Measurements from ENCODE around the gene TSPAN15. TPM values are rescaled to one million over a fixed set of nuclear protein-coding genes. Genes with fewer than 3 reads are reported as not detected.

The TSPAN15 gene
- total RNA-seq, 2 experiments from 2014 or later: 2.4 to 3.1 TPM

- no peaks in the 10 kb centered on the region for H3K36me3 ChIP-seq (ENCODE audit: insufficient read depth, low read length)
- ChIA-PET CTCF (ENCODE audit: unreplicated experiment) (no interaction called here), POLR2A (no interaction called here)
- no peaks in the 10 kb centered on the region for H3K9me2 ChIP-seq (ENCODE audit: insufficient read depth, low read length)
- no peak for DNase-seq (ENCODE audit: low spot score)
- no peaks in the 10 kb centered on the region for H3K79me2 ChIP-seq (ENCODE audit: insufficient read depth, low read depth, low read length)
- no peaks in the 10 kb centered on the region for H3K4me1 ChIP-seq (ENCODE audit: insufficient read depth, low read length, poor library complexity, severe bottlenecking)
- TF ChIP-seq, protein P1, sequence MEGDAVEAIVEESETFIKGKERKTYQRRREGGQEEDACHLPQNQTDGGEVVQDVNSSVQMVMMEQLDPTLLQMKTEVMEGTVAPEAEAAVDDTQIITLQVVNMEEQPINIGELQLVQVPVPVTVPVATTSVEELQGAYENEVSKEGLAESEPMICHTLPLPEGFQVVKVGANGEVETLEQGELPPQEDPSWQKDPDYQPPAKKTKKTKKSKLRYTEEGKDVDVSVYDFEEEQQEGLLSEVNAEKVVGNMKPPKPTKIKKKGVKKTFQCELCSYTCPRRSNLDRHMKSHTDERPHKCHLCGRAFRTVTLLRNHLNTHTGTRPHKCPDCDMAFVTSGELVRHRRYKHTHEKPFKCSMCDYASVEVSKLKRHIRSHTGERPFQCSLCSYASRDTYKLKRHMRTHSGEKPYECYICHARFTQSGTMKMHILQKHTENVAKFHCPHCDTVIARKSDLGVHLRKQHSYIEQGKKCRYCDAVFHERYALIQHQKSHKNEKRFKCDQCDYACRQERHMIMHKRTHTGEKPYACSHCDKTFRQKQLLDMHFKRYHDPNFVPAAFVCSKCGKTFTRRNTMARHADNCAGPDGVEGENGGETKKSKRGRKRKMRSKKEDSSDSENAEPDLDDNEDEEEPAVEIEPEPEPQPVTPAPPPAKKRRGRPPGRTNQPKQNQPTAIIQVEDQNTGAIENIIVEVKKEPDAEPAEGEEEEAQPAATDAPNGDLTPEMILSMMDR (conservative IDR thresholded peaks at IDR 0.05; ENCODE audit: low read length): no peak
- no peak for TF ChIP-seq EZH2phosphoT487 (IDR thresholded peaks at IDR 0.05; ENCODE audit: borderline replicate concordance, low read depth, low read length)
- H3K9me3 ChIP-seq (ENCODE audit: low read length): no peaks in the 10 kb centered on the region
- no peak overlapping the region for H3K4me2 ChIP-seq (ENCODE audit: low read length)
- H3K27ac ChIP-seq (ENCODE audit: low read depth, low read length, poor library complexity, severe bottlenecking): no peak overlapping the region
- intact Hi-C loops (cut with micrococcal nuclease; ENCODE audit: unreplicated experiment): no loop called here
- BruUV-seq (replicated peaks): no TSS peak
- no peak overlapping the region for H3K4me3 ChIP-seq (ENCODE audit: low read depth, low read length, poor library complexity, severe bottlenecking)
- H2AFZ ChIP-seq (ENCODE audit: low read length): no peak overlapping the region
- no peaks in the 10 kb centered on the region for H4K20me1 ChIP-seq (ENCODE audit: insufficient read depth, low read length)
Measured at GRCh38 chr10:69474742-69475432, 23.6 kb downstream of the TSPAN15 start.

GRCh38 chr10:69475433-69475830, 24.2 kb downstream of the TSPAN15 start:
- no peak overlapping the region for H3K4me2 ChIP-seq (ENCODE audit: low read length)
- DNase-seq (ENCODE audit: low spot score): no peak
- CTCF ChIA-PET (ENCODE audit: unreplicated experiment): no interaction called here
- TF ChIP-seq, protein P1 (conservative IDR thresholded peaks at IDR 0.05; ENCODE audit: low read length): no peak
- TF ChIP-seq EZH2phosphoT487 (IDR thresholded peaks at IDR 0.05; ENCODE audit: borderline replicate concordance, low read depth, low read length): no peak
- no peaks in the 10 kb centered on the region for H3K4me1 ChIP-seq (ENCODE audit: insufficient read depth, low read length, poor library complexity, severe bottlenecking)
- H3K4me3 ChIP-seq (ENCODE audit: low read depth, low read length, poor library complexity, severe bottlenecking): no peak overlapping the region
- H3K79me2 ChIP-seq (ENCODE audit: insufficient read depth, low read depth, low read length): no peaks in the 10 kb centered on the region
- intact Hi-C loops (cut with micrococcal nuclease; ENCODE audit: unreplicated experiment): no loop called here
- H4K20me1 ChIP-seq (ENCODE audit: insufficient read depth, low read length): no peaks in the 10 kb centered on the region
- no TSS peak for BruUV-seq (replicated peaks)
- H3K27ac ChIP-seq (ENCODE audit: low read depth, low read length, poor library complexity, severe bottlenecking): no peak overlapping the region
- no peaks in the 10 kb centered on the region for H3K9me2 ChIP-seq (ENCODE audit: insufficient read depth, low read length)
- POLR2A ChIA-PET: no interaction called here
- H3K9me3 ChIP-seq (ENCODE audit: low read length): no peaks in the 10 kb centered on the region
- H2AFZ ChIP-seq (ENCODE audit: low read length): no peak overlapping the region
- H3K36me3 ChIP-seq (ENCODE audit: insufficient read depth, low read length): no peaks in the 10 kb centered on the region

GRCh38 chr10:69477968-69478597, 26.8 kb downstream of the TSPAN15 start:
- Histone ChIP-seq H3K9me2 (ENCODE audit: insufficient read depth, low read length) (no peaks in the 10 kb centered on the region), H3K79me2 (ENCODE audit: insufficient read depth, low read depth, low read length) (no peaks in the 10 kb centered on the region), H3K36me3 (ENCODE audit: insufficient read depth, low read length) (no peaks in the 10 kb centered on the region), H3K4me2 (ENCODE audit: low read length) (no peak overlapping the region), H3K4me1 (ENCODE audit: insufficient read depth, low read length, poor library complexity, severe bottlenecking) (peaks cover 8% of the 10 kb centered on the region), H2AFZ (ENCODE audit: low read length) (no peak overlapping the region), H4K20me1 (ENCODE audit: insufficient read depth, low read length) (no peaks in the 10 kb centered on the region), H3K9me3 (ENCODE audit: low read length) (no peaks in the 10 kb centered on the region), H3K4me3 (ENCODE audit: low read depth, low read length, poor library complexity, severe bottlenecking) (no peak overlapping the region), H3K27ac (ENCODE audit: low read depth, low read length, poor library complexity, severe bottlenecking) (no peak overlapping the region)
- intact Hi-C loops (cut with micrococcal nuclease; ENCODE audit: unreplicated experiment): no loop called here
- ChIA-PET CTCF (ENCODE audit: unreplicated experiment) (no interaction called here), POLR2A (no interaction called here)
- no TSS peak for BruUV-seq (replicated peaks)
- TF ChIP-seq, protein P1 (conservative IDR thresholded peaks at IDR 0.05; ENCODE audit: low read length): no peak
- TF ChIP-seq EZH2phosphoT487 (IDR thresholded peaks at IDR 0.05; ENCODE audit: borderline replicate concordance, low read depth, low read length): no peak
- no peak for DNase-seq (ENCODE audit: low spot score)
